Activated CD4-positive, alpha-beta memory T cell treated with anti-CD3 and anti-CD28 coated beads, Interleukin-2, amount 10 ng/mL, durations not matched to agents 7 days and 5 days (primary cell): ENCODE results near the gene ABCC1. TPM values are rescaled to one million over a fixed set of nuclear protein-coding genes. Genes with fewer than 3 reads are reported as not detected.
"Not testable (repeated sequence)": the region's sequence is repeated elsewhere in the genome, so short reads cannot be mapped to it uniquely, and the experiment has no call there.

Experiments used
- CTCF ChIA-PET: fragments of 350-600 bp; sonication (Branson Sonifier 250); formaldehyde crosslinking; loops from one replicate; lab custom pipeline; 2021; ENCODE audit warnings: antibody characterized with exemption, inconsistent platforms; lab: Charles Lee
- POLR2A ChIA-PET: fragments of 350-600 bp; sonication (Branson Sonifier 250); formaldehyde crosslinking; loops from one replicate; lab custom pipeline; 2021; ENCODE audit warnings: antibody characterized with exemption; lab: Charles Lee
- DNase-seq: peaks from one replicate; pipeline ENCODE4 v3.0.0-alpha.2; 2020
- H3K27ac Mint-ChIP-seq: one replicate; pipeline ENCODE4 v1.8.0; 2021; ENCODE audit warnings: mild to moderate bottlenecking, mixed read lengths
- H3K27me3 Mint-ChIP-seq: one replicate; pipeline ENCODE4 v1.8.0; 2021; ENCODE audit warnings: mixed read lengths
- H3K36me3 Mint-ChIP-seq: one replicate; pipeline ENCODE4 v1.8.0; 2021; ENCODE audit warnings: low read depth, mixed read lengths
- H3K4me1 Mint-ChIP-seq: one replicate; pipeline ENCODE4 v1.8.0; 2021; ENCODE audit warnings: mixed read lengths
- H3K4me3 Mint-ChIP-seq: one replicate; pipeline ENCODE4 v1.8.0; 2021; ENCODE audit warnings: mild to moderate bottlenecking, mixed read lengths
- H3K9me3 Mint-ChIP-seq: one replicate; pipeline ENCODE4 v1.8.0; 2021; ENCODE audit warnings: mixed read lengths
- total RNA-seq, 2 experiments: library from RNA; stranded (reverse); gene quantifications; one replicate each; pipeline ENCODE4 v1.2.3, GENCODE V29; 2021

ABCC1 gene
- total RNA-seq, 2 experiments from 2014 or later: 41.4 to 44.2 TPM

DNA sequence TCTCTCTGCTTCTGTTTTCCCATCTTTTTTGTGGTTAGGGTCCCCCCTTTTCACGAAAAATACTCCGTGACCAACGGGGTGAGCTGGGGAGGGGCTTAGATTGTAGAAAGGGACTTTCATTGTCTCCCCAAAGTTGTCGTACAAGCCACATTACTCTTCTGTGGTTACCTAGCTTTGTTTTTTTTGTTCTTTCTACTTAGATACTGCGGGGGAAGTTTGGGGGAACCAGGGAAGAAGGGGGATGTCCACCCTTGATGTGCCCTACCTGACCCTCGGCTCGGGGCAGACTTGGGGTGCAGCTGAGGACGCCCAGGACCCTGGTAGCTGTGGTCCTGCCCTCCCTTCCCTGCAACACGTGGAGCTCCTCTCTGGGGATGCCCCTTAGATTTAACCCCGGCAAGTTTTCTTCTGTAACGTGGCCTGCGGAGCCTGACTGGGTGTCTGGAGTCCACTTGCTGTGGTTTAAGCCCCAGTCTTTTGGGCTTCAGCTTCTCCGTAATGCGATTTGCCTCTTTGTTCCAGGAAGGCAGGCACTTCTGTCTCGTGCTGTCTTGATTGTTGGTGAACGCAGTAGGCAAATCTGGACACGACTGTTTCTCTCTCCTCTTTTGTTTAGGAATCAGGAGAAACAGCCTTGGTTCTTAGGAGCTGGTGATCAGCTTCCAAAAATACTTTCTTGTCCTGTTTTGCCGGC is 892 bp downstream of the ABCC1 start:
- Mint-ChIP-seq H3K9me3 (no peaks in the 10 kb centered on the region), H3K27ac (peak overlapping the region; percentile 92), H3K4me3 (peak overlapping the region; percentile 94), H3K4me1 (peaks cover 41% of the 10 kb centered on the region), H3K36me3 (peaks cover 19% of the 10 kb centered on the region), H3K27me3 (peaks cover 2% of the 10 kb centered on the region)
- DNase-seq: peak; percentile 39
- POLR2A ChIA-PET: interaction anchor here (0.8 to 3.0 kb wide), 12 partner anchors 10 to 83 kb away, joined by 3 to 52 read pairs (median 4); partner anchors contain the start of gene CEP20
- CTCF ChIA-PET: interaction anchor here (0.6 to 0.9 kb wide), 3 partner anchors 41 to 70 kb away, joined by 3 read pairs; partner anchors contain the start of gene CEP20

DNA sequence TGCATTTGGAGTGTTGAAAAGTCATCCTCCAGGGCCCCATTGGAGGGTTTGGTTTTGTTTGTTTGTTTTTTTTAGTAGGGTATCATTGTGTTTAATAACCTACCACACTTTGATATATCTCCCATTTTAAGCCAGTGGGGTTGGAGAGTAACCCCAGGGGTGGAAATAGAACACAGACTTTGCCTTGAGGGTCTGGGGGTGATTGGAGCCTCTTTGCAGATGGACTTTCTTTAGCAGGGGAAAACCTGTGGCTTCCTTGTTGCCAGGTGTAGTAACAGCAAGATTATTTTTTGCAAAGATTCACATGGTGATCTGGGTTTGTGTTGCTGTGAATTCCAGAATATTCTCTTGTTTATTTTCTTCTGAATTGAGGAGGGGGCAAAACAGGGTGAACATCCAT is 1.5 kb downstream of the ABCC1 start:
- H3K27ac Mint-ChIP-seq: peak overlapping the region; percentile 92
- ChIA-PET CTCF (no interaction called here), POLR2A (interaction anchor here (1.1 to 3.0 kb wide), 10 partner anchors 9 to 82 kb away, joined by 3 to 52 read pairs (median 4); partner anchors contain the start of gene CEP20)
- H3K36me3 Mint-ChIP-seq: peaks cover 25% of the 10 kb centered on the region
- DNase-seq: no peak
- peak overlapping the region; percentile 94 for H3K4me3 Mint-ChIP-seq
- H3K4me1 Mint-ChIP-seq: peaks cover 46% of the 10 kb centered on the region
- no peaks in the 10 kb centered on the region for H3K9me3 Mint-ChIP-seq
- no peaks in the 10 kb centered on the region for H3K27me3 Mint-ChIP-seq

DNA sequence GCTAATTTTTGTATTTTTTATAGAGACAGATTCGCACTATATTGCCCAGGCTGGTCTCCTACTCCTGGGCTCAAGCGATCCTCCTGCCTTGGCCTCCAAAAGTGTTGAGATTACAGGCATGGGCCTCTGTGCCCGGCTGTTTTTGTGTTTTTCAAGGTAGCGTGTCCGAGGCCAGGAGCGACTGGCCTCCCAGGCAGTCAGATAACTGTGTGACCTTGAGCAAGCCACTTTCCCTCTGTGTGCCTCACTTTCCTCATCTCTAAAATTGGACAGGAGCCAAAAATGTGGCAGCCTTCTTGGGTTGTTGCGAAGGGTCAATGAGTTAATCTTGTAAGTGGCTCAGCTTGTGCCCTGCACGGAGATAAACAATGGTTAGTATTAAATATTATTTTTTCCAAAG is 2.4 kb downstream of the ABCC1 start:
- Mint-ChIP-seq H3K9me3 (no peaks in the 10 kb centered on the region), H3K4me1 (peaks cover 56% of the 10 kb centered on the region), H3K27ac (peak overlapping the region; percentile 31), H3K4me3 (peak overlapping the region; percentile 94), H3K36me3 (peaks cover 25% of the 10 kb centered on the region), H3K27me3 (no peaks in the 10 kb centered on the region)
- DNase-seq: no peak
- ChIA-PET POLR2A (interaction anchor here (2.1 to 3.0 kb wide), 2 partner anchors 8 to 12 kb away, joined by 9 to 52 read pairs; no protein-coding TSS in a partner anchor), CTCF (interaction anchor here (1.0 kb wide), 1 partner anchor 63 kb away, joined by 3 read pairs; the partner anchor contains the start of gene CEP20)

DNA sequence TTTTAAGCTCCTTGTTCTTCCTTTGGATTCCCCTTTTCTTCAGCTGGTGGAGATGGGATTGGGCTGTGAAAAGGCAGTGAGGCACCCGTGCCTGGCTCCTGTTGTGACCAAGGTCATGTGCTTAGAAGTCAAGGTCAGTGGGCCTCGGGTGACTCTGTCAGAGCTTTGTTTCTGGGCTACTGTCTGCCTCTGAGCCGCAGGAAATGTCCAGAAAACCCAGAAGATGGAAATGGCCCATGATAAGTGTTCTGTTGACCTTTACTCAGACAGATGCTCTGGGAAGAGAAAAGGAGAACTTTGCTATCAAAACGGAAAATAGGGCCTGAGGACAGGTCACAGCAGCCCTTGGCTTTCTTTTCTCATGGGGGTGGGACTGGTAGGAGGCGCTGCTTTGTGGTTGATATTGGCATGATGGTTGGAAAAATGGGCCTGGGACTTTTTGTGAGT is 2.9 kb downstream of the ABCC1 start:
- POLR2A ChIA-PET: interaction anchor here (3.0 kb wide), 1 partner anchor 8 kb away, joined by 52 read pairs; no protein-coding TSS in a partner anchor
- DNase-seq: no peak
- Mint-ChIP-seq H3K27ac (peak overlapping the region; percentile 12), H3K36me3 (peaks cover 25% of the 10 kb centered on the region), H3K27me3 (no peaks in the 10 kb centered on the region), H3K4me1 (peaks cover 57% of the 10 kb centered on the region), H3K9me3 (no peaks in the 10 kb centered on the region), H3K4me3 (peak overlapping the region; percentile 94)
- CTCF ChIA-PET: interaction anchor here (1.0 kb wide), 1 partner anchor 64 kb away, joined by 3 read pairs; the partner anchor contains the start of gene CEP20

DNA sequence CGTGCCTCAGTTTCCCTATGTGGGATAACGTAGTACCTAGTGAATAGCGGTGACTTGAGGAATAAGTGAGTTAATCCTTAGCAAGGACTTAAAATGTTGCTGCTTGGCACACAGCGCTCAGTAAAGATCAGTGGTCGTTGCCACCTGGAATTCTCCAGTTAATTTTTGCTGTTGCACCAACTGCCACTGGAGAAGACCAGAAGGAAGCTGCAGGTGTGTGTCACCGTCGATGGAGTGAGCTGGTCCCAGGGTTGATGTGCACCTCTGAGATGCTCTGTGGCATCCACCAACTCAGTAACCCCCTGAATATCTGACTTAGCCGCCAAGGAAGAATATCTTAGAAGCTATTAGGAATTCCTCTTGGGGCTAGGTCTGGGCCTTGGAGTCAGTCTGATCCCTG is 4.1 kb downstream of the ABCC1 start:
- Mint-ChIP-seq H3K4me1 (peaks cover 63% of the 10 kb centered on the region), H3K36me3 (peaks cover 27% of the 10 kb centered on the region), H3K9me3 (no peaks in the 10 kb centered on the region), H3K27ac (no peak overlapping the region), H3K27me3 (no peaks in the 10 kb centered on the region), H3K4me3 (no peak overlapping the region)
- no peak for DNase-seq
- ChIA-PET CTCF (no interaction called here), POLR2A (interaction anchor here (1.3 kb wide), 1 partner anchor 80 kb away, joined by 4 read pairs; no protein-coding TSS in a partner anchor)

DNA sequence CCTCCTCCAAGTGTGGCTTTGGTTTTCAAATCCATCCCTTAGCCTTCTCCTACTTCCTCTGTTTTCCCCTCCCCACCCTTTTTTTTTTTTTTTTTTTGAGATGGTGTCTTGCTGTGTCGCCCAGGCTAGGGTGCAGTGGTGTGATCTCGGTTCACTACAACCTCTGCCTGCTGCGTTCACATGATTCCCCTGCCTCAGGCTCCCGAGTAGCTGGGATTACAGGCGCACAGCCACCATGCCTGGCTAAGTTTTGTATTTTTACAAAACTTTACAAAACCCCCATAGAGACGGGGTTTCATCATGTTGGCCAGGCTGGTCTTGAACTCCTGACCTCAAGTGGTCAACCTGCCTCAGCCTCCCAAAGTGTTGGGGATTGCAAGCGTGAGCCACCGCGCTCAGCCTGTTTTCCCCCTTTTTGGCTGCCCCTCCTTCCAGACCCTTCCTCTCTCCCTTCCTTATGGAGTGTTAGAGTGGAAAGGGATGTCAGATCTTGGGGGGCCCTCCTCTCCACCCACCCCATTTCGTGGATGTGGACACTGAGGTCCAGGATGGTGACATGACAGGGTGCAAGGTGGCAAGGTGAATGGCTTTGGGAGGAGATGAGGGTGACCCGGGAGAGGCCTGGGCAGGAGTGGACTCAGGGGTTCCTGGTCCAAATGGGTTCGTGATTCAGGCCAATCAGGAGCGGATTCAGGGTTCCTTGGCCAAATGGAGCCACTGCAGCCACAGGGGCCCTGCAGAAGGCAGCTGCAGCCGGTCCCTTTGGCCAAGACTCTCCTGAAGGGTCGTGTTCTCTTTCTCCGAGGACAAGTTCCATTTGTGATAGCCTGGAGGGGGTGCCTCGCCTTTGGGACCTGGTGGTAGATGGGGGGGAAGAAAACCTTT is 4.8 kb downstream of the ABCC1 start:
- H3K9me3 Mint-ChIP-seq: no peaks in the 10 kb centered on the region
- DNase-seq: no peak
- H3K36me3 Mint-ChIP-seq: peaks cover 32% of the 10 kb centered on the region
- CTCF ChIA-PET: no interaction called here
- no peak overlapping the region for H3K4me3 Mint-ChIP-seq
- no peak overlapping the region for H3K27ac Mint-ChIP-seq
- H3K27me3 Mint-ChIP-seq: no peaks in the 10 kb centered on the region
- POLR2A ChIA-PET: interaction anchor here (1.3 kb wide), 1 partner anchor 79 kb away, joined by 4 read pairs; no protein-coding TSS in a partner anchor
- peaks cover 64% of the 10 kb centered on the region for H3K4me1 Mint-ChIP-seq

DNA sequence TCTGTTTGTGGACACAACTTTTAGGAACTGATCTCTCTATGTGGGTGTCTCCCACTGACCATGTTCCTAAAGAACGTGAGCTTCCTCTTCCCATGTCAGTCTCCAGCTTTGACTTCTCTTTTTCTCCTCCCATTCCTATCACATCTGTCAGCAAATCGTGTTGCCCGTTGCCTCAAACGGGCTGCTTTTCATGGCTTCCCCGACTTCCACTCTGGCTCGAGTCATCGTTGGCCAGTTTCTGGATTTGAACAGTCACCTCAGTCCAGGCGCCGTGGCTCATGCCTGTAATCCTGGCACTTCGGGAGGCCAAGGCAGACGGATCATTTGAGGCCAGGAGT is 5.4 kb downstream of the ABCC1 start:
- Mint-ChIP-seq H3K4me3 (no peak overlapping the region), H3K36me3 (peaks cover 32% of the 10 kb centered on the region), H3K27me3 (no peaks in the 10 kb centered on the region), H3K9me3 (no peaks in the 10 kb centered on the region), H3K4me1 (peaks cover 70% of the 10 kb centered on the region), H3K27ac (peak overlapping the region; percentile 23)
- no peak for DNase-seq
- POLR2A ChIA-PET: interaction anchor here (1.1 kb wide), 1 partner anchor 66 kb away, joined by 5 read pairs; the partner anchor contains the start of gene CEP20
- CTCF ChIA-PET: no interaction called here

DNA sequence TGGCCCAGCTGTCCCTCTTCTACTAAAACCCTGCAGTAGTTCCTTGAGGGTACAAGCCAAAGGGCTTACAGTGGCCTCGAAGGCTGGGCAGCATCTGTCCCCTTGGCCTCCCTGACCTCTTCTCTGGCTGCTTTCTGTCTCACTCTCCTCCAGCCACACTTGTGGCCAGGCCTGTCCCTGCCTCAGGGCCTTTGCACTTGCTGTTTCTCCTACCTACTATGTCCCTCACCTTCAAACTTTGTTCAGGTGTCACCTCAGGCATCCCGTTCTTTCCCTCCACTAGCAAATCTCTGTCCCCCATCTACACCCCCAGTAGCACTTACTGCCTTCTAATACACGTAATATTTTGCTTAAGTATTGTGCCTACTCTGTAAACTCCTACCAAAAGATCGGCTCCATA is 6.0 kb downstream of the ABCC1 start:
- peaks cover 27% of the 10 kb centered on the region for H3K36me3 Mint-ChIP-seq
- H3K4me3 Mint-ChIP-seq: no peak overlapping the region
- no peaks in the 10 kb centered on the region for H3K9me3 Mint-ChIP-seq
- no peaks in the 10 kb centered on the region for H3K27me3 Mint-ChIP-seq
- no peak for DNase-seq
- ChIA-PET POLR2A (interaction anchor here (1.1 kb wide), 1 partner anchor 67 kb away, joined by 5 read pairs; the partner anchor contains the start of gene CEP20), CTCF (no interaction called here)
- H3K4me1 Mint-ChIP-seq: peaks cover 74% of the 10 kb centered on the region
- H3K27ac Mint-ChIP-seq: peak overlapping the region; percentile 60

DNA sequence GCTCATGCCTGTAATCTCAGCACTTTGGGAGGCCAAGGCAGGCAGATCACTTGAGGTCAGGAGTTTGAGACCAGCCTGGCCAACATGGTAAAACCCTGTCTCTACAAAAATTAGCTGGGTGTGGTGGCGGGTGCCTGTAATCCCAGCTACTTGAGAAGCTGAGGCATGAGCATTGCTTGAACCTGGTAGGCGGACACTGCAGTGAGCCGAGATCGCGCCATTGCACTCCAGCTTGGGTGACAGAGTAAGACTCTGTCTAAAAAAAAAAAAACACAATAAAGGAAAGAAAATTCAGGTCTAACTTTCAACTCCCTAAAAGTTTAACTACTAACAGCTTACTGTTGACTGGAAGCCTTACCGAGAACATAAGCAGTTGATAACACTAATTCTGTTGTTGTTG is 6.7 kb downstream of the ABCC1 start:
- H3K36me3 Mint-ChIP-seq: peaks cover 23% of the 10 kb centered on the region
- H3K4me3 Mint-ChIP-seq, H3K9me3 Mint-ChIP-seq, DNase-seq, H3K27me3 Mint-ChIP-seq: not testable (repeated sequence)
- POLR2A ChIA-PET: interaction anchor here (1.2 to 1.6 kb wide), 2 partner anchors 68 to 71 kb away, joined by 3 to 8 read pairs; partner anchors contain the start of gene CEP20
- peak overlapping the region; percentile 67 for H3K27ac Mint-ChIP-seq
- CTCF ChIA-PET: interaction anchor here (0.5 kb wide), 1 partner anchor 47 kb away, joined by 3 read pairs; no protein-coding TSS in a partner anchor
- H3K4me1 Mint-ChIP-seq: peaks cover 76% of the 10 kb centered on the region

DNA sequence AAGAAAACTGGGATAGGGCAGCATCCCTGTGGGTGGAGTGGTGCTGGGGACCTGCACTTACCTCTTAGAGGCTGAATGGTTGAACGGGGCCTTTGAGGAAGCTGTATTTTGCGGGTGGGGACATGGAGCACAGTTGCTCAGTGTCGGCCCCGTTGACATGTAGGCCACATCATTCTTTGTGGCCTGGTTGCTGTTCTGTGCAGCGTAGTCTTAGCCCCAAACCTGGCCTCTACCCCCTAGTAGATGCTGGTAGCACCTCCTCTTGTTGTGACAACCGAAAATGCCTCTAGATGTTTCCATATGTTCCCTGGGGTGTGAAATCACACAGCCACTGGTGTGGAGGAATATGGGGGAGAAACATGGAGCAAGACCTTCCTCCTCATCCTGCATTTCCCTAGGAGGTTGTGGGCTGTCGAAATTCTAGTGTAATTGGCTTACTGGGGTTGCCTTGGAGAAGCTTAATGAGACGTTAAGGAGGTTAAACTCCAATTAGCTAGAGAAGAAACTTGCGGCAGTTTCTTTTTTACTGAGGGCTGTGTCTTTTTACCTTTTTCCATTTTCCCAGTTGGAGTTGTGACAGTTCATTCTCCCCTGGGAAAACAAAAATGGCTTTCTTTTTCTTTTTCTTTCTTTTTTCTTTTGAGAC is 9.4 kb downstream of the ABCC1 start:
- Mint-ChIP-seq H3K36me3 (peaks cover 38% of the 10 kb centered on the region), H3K4me3 (no peak overlapping the region)
- no peak for DNase-seq

DNA sequence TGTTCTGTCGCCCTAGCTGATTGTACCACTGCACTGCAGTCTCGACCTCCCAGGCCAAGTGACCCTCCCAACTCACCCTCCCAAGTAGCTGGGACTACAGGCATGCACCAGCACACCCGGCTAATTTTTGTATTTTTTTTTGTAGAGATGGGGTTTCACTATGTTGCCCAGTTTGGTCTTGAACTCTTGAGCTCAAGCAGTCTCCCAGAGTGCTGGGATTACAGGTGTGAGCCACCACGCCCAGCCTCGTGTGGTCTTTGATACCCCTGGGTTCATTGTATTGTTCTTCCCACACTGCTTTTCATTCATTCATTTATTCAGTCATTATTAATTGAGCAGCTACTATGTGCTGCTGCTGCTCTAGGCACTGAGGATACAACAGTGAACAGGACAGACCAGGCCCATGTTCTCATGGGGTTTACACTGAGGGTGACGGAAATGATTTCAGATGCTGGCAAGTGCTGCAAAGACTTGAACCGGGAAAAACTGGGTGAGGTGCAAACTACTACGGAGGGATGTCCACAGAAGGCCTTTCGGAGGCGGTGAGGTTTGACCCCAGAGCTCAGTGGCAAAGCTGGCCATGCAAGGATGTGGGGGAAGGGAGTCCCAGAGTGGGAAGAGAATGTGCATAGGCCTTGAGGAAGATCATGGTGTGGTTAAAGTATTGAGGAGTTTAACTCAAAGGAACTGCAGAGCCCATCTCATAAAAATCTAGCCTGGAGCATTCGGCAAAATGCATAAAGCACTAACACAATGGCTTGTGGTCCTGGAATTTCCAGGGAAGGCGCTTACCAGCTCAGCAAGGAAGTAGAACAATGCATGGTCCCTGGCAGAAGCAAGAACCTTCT is 10.9 kb downstream of the ABCC1 start:
- no peaks in the 10 kb centered on the region for H3K27me3 Mint-ChIP-seq
- H3K9me3 Mint-ChIP-seq: peaks cover 22% of the 10 kb centered on the region
- H3K4me3 Mint-ChIP-seq: peak overlapping the region; percentile 47
- CTCF ChIA-PET: interaction anchor here (0.6 to 1.7 kb wide), 3 partner anchors 9 to 204 kb away, joined by 3 to 4 read pairs (median 4); no protein-coding TSS in a partner anchor
- H3K27ac Mint-ChIP-seq: peak overlapping the region; percentile 98
- POLR2A ChIA-PET: interaction anchor here (2.4 to 4.5 kb wide), 2 partner anchors 9 to 72 kb away, joined by 17 to 52 read pairs; partner anchors contain the start of gene CEP20
- H3K36me3 Mint-ChIP-seq: peaks cover 42% of the 10 kb centered on the region
- peak; percentile 21 for DNase-seq
- peaks cover 73% of the 10 kb centered on the region for H3K4me1 Mint-ChIP-seq

More for the DNA sequence above, 9.4 kb downstream of the ABCC1 start:
- H3K27ac Mint-ChIP-seq: peak overlapping the region; percentile 98
- H3K9me3 Mint-ChIP-seq: peaks cover 15% of the 10 kb centered on the region
- H3K27me3 Mint-ChIP-seq: no peaks in the 10 kb centered on the region
- H3K4me1 Mint-ChIP-seq: peaks cover 77% of the 10 kb centered on the region
- CTCF ChIA-PET: interaction anchor here (1.3 to 1.7 kb wide), 2 partner anchors 10 to 70 kb away, joined by 4 to 5 read pairs; partner anchors contain the start of gene CEP20
- POLR2A ChIA-PET: interaction anchor here (0.9 to 4.5 kb wide), 4 partner anchors 8 to 74 kb away, joined by 3 to 52 read pairs (median 10); partner anchors contain the start of gene CEP20
